ENCODE results near the gene KIAA1328. TPM values are rescaled to one million over a fixed set of nuclear protein-coding genes. Genes with fewer than 3 reads are reported as not detected.

KIAA1328 gene
- total RNA-seq (10 to 100 TPM; 12.3 to 15.7 TPM), polyA plus RNA-seq (10 to 100 TPM in 1 of 2 donors, 1 to 10 TPM in 1; 6.9 to 13.4 TPM)

DNA sequence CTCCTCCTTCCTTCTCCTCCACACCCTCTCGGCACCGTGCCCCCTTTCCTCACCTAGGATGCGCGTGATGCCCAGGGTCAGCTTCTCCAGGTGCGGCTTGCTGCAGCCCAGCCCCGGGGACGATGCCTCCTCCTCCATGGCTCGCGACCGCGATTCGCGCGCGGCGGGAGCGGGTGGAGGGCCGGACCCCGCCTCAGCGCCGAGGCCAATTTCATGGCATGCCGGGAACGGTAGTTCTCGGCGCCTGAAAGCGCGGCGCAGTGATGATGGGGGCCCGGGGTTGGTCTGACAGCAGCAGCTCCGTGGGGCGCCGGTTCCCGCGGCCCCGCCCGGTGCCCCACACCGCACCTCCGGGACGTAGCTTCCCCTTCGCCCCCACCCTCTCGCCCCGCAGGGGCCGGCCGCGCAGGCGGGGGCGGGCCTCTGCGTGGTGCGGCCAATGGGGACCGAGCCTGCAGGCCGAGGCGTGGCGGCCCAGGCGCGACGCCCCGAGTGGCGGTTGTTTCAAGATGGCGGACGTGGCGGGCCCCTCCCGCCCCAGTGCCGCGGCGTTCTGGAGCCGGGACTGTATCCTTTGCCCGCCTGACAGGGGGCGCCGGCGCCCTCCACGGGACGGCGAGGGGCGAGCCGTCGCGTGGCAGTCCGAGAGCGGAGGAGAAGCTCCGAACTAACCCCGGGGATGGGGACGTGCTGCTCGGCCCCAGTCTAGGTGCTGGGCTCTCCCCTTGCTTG lies at the start of gene KIAA1328, which contains the start of gene TPGS2:
Gene KIAA1328 (plus strand): TSS at position 498 of the 732 bp plus-strand sequence. CDS start 12 bp downstream, at position 510.
Gene TPGS2 (minus strand): TSS at position 373 of the 732 bp plus-strand sequence. CDS start 235 bp downstream, at position 138.
- no peaks in the 10 kb centered on the region for H3K27me3 ChIP-seq (ENCODE audit: insufficient read depth, low read length)
- H3K4me1 ChIP-seq (ENCODE audit: insufficient read depth, low read length), result peaks cover 26% of the 10 kb centered on the region
- H3K36me3 ChIP-seq (ENCODE audit: insufficient read depth, low read length), result no peaks in the 10 kb centered on the region
- Mint-ChIP-seq H3K4me3 (peak within 1 kb of the TSS; percentile 84 to 97 (median 90)), H3K4me1 (peaks cover 22 to 55% (median 36%) of the 10 kb centered on the region in 4 donors), H3K36me3 (peaks cover 0 to 11% of the 10 kb centered on the region in 2 donors), H3K9me3 (no peaks in the 10 kb centered on the region), H3K27me3 (no peaks in the 10 kb centered on the region), H3K27ac (peak within 1 kb of the TSS; percentile 80 to 96 (median 94))
- peak within 1 kb of the TSS; percentile 82 for H3K27ac ChIP-seq (ENCODE audit: low read depth, low read length)
- intact Hi-C loops (cut with micrococcal nuclease), result loop anchor here (1.0 to 5.0 kb wide), 4 partner anchors 16 to 856 kb away; partner anchors contain the start of genes ELP2, RMP24, RPRD1A and SLC39A6
- no peaks in the 10 kb centered on the region for H3K9me3 ChIP-seq (ENCODE audit: control insufficient read depth in 1 of 2, low read length in 2 of 2)
- H3K4me3 ChIP-seq (ENCODE audit: low read length in 2 of 2), result peak within 1 kb of the TSS; percentile 94 to 99
- CTCF ChIA-PET (ENCODE audit: partially characterized antibody), result interaction anchor here (0.7 to 4.4 kb wide), 7 partner anchors 10 to 1801 kb away, joined by 3 to 22 read pairs (median 5); no protein-coding TSS in a partner anchor
- POLR2A ChIA-PET (ENCODE audit: partially characterized antibody), result interaction anchor here (0.7 to 1.8 kb wide), 10 partner anchors 10 to 1539 kb away, joined by 3 to 12 read pairs (median 4); partner anchors contain the start of genes INO80C, RMP24, SLC39A6 and ZSCAN30
- DNase-seq, result peak; percentile 85 to 91 (median 90)

GRCh38 chr18:36780748-36781147 lies 48.2 kb upstream of the KIAA1328 start:
- no peak overlapping the region for H3K4me3 ChIP-seq (ENCODE audit: low read length in 2 of 2)
- H3K27ac Mint-ChIP-seq, result no peak overlapping the region
- no peaks in the 10 kb centered on the region for H3K4me1 ChIP-seq (ENCODE audit: insufficient read depth, low read length)
- intact Hi-C loops (cut with micrococcal nuclease), result no loop called here
- peaks cover 14 to 20% of the 10 kb centered on the region in 2 donors for H3K36me3 Mint-ChIP-seq
- H3K9me3 ChIP-seq (ENCODE audit: control insufficient read depth in 1 of 2, low read length in 2 of 2), result no peaks in the 10 kb centered on the region
- POLR2A ChIA-PET (ENCODE audit: partially characterized antibody), result no interaction called here
- H3K27me3 ChIP-seq (ENCODE audit: insufficient read depth, low read length), result no peaks in the 10 kb centered on the region
- H3K36me3 ChIP-seq (ENCODE audit: insufficient read depth, low read length), result no peaks in the 10 kb centered on the region
- CTCF ChIA-PET (ENCODE audit: partially characterized antibody), result no interaction called here
- H3K9me3 Mint-ChIP-seq, result no peaks in the 10 kb centered on the region
- no peak overlapping the region for H3K4me3 Mint-ChIP-seq
- H3K27me3 Mint-ChIP-seq, result no peaks in the 10 kb centered on the region
- peaks cover 0 to 5% (median 0%) of the 10 kb centered on the region in 4 donors for H3K4me1 Mint-ChIP-seq
- DNase-seq, result no peak
- H3K27ac ChIP-seq (ENCODE audit: low read depth, low read length), result no peak overlapping the region

DNA sequence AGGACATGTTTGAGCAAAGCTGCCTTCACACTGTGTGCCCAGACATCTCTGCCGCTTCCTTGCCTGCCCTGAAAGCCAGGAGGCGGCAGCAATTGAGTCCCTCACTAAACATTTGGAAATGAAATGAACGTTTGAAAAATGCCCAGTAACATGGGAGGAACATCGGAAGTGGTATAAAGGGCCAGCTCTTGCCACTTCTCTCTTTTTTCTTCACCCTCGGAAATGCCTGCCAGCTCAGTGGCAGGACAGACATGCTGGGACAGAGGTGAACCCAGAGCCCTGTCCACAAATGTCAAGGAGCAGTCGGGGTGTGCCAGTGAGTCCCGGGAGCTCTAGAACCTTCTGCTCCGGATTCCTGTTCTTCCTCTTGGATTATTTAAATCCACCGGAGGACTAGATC lies 46.2 kb upstream of the KIAA1328 start:
- ChIA-PET CTCF (ENCODE audit: partially characterized antibody) (no interaction called here), POLR2A (ENCODE audit: partially characterized antibody) (no interaction called here)
- intact Hi-C loops (cut with micrococcal nuclease), result no loop called here
- Mint-ChIP-seq H3K36me3 (peaks cover 26 to 28% of the 10 kb centered on the region in 2 donors), H3K27me3 (no peaks in the 10 kb centered on the region), H3K9me3 (no peaks in the 10 kb centered on the region), H3K27ac (peak overlapping the region in 2 of 7 donors; percentile 29 to 37), H3K4me1 (peaks cover 0 to 5% (median 0%) of the 10 kb centered on the region in 4 donors), H3K4me3 (no peak overlapping the region)
- Histone ChIP-seq H3K36me3 (ENCODE audit: insufficient read depth, low read length) (no peaks in the 10 kb centered on the region), H3K4me3 (ENCODE audit: low read length in 2 of 2) (no peak overlapping the region), H3K4me1 (ENCODE audit: insufficient read depth, low read length) (no peaks in the 10 kb centered on the region), H3K27me3 (ENCODE audit: insufficient read depth, low read length) (no peaks in the 10 kb centered on the region), H3K9me3 (ENCODE audit: control insufficient read depth in 1 of 2, low read length in 2 of 2) (no peaks in the 10 kb centered on the region), H3K27ac (ENCODE audit: low read depth, low read length) (no peak overlapping the region)
- no peak for DNase-seq

DNA sequence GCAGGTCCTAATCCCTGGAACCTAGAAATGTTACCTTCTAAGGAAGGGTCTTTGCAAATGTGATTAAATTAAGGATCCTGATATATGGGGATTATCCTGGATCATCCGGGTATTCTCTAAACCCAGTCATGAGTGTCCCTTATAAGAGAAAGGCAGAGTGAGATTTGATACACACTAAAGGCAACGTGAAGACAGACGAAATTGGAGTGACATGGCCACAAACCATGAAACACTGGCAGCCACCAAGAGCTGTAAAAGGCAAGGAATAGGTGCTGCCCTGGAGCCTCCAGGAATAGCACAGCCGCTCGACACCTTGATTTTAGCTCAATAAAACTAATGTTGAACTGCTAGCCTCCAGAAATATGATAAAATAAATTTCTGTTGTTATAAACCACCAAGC lies 45.1 kb upstream of the KIAA1328 start:
- intact Hi-C loops (cut with micrococcal nuclease), result no loop called here
- Mint-ChIP-seq H3K27me3 (no peaks in the 10 kb centered on the region), H3K36me3 (peaks cover 30% of the 10 kb centered on the region in 2 donors), H3K27ac (no peak overlapping the region), H3K4me3 (no peak overlapping the region), H3K9me3 (no peaks in the 10 kb centered on the region), H3K4me1 (peaks cover 0 to 4% (median 0%) of the 10 kb centered on the region in 4 donors)
- H3K36me3 ChIP-seq (ENCODE audit: insufficient read depth, low read length), result no peaks in the 10 kb centered on the region
- H3K4me3 ChIP-seq (ENCODE audit: low read length in 2 of 2), result no peak overlapping the region
- ChIA-PET POLR2A (ENCODE audit: partially characterized antibody) (no interaction called here), CTCF (ENCODE audit: partially characterized antibody) (no interaction called here)
- no peak for DNase-seq
- no peak overlapping the region for H3K27ac ChIP-seq (ENCODE audit: low read depth, low read length)
- no peaks in the 10 kb centered on the region for H3K4me1 ChIP-seq (ENCODE audit: insufficient read depth, low read length)
- no peaks in the 10 kb centered on the region for H3K9me3 ChIP-seq (ENCODE audit: control insufficient read depth in 1 of 2, low read length in 2 of 2)
- no peaks in the 10 kb centered on the region for H3K27me3 ChIP-seq (ENCODE audit: insufficient read depth, low read length)

DNA sequence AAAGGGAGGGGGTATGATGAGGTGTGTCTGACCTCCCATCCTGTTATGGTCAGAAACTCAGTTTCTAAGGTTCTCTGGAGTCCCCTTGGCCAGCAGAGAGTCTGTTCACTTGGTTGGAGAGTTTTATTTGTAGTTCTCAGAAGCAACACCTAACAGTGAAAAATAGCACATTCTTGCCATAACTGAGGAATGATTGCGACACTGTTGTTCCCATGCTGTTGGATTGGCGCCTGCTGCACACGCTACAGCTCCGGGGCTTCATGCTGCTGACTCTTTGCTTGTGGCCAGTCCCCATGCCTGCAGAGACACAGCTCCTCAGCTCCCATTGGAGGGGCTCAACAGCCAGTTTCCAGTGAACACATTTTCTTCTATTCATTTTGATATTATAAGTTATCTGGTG lies 42.2 kb upstream of the KIAA1328 start:
- Mint-ChIP-seq H3K36me3 (peaks cover 44 to 51% of the 10 kb centered on the region in 2 donors), H3K27ac (no peak overlapping the region), H3K9me3 (no peaks in the 10 kb centered on the region), H3K4me1 (no peaks in the 10 kb centered on the region), H3K27me3 (no peaks in the 10 kb centered on the region), H3K4me3 (no peak overlapping the region)
- H3K4me3 ChIP-seq (ENCODE audit: low read length in 2 of 2), result no peak overlapping the region
- ChIA-PET POLR2A (ENCODE audit: partially characterized antibody) (no interaction called here), CTCF (ENCODE audit: partially characterized antibody) (no interaction called here)
- intact Hi-C loops (cut with micrococcal nuclease), result no loop called here
- no peaks in the 10 kb centered on the region for H3K27me3 ChIP-seq (ENCODE audit: insufficient read depth, low read length)
- peaks cover 5% of the 10 kb centered on the region for H3K36me3 ChIP-seq (ENCODE audit: insufficient read depth, low read length)
- no peaks in the 10 kb centered on the region for H3K4me1 ChIP-seq (ENCODE audit: insufficient read depth, low read length)
- no peaks in the 10 kb centered on the region for H3K9me3 ChIP-seq (ENCODE audit: control insufficient read depth in 1 of 2, low read length in 2 of 2)
- no peak overlapping the region for H3K27ac ChIP-seq (ENCODE audit: low read depth, low read length)
- no peak for DNase-seq

DNA sequence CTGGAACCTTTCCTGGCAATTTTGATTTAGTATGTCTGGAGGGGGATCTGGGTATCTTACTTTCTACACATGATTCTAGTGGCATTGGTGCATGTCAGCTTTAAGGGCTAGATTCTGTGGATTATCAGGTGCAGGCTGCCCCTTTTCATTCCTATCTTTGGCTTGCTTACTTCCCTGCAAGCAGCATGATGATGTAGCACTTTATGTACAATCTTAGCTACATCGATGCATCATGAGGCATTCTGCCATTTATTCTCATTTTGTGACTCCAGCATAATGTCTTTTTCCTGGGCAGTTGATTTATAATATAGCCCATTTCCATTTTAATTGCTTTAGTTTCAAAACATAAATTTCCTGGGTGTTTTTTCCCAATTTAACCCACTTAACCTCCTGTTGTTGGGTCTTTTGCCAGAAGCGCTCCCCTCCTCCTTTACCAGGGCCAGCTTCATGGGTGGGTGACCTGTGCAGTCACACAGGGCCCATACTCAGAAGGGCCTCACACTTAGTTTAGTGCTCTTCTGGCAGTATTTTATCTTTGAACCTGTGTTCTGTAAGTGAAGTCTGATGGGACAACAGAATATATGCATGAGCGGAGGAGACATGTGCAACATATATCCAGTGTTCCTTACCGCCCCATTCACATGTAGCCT lies 36.2 kb upstream of the KIAA1328 start:
- Mint-ChIP-seq H3K4me1 (no peaks in the 10 kb centered on the region), H3K27me3 (no peaks in the 10 kb centered on the region), H3K9me3 (no peaks in the 10 kb centered on the region), H3K4me3 (no peak overlapping the region), H3K27ac (no peak overlapping the region), H3K36me3 (peaks cover 78 to 81% of the 10 kb centered on the region in 2 donors)
- Histone ChIP-seq H3K4me3 (ENCODE audit: low read length in 2 of 2) (no peak overlapping the region), H3K36me3 (ENCODE audit: insufficient read depth, low read length) (peaks cover 17% of the 10 kb centered on the region), H3K9me3 (ENCODE audit: control insufficient read depth in 1 of 2, low read length in 2 of 2) (no peaks in the 10 kb centered on the region), H3K27ac (ENCODE audit: low read depth, low read length) (no peak overlapping the region), H3K4me1 (ENCODE audit: insufficient read depth, low read length) (no peaks in the 10 kb centered on the region), H3K27me3 (ENCODE audit: insufficient read depth, low read length) (no peaks in the 10 kb centered on the region)
- intact Hi-C loops (cut with micrococcal nuclease), result no loop called here
- DNase-seq, result no peak
- ChIA-PET POLR2A (ENCODE audit: partially characterized antibody) (no interaction called here), CTCF (ENCODE audit: partially characterized antibody) (interaction anchor here (1.2 kb wide), 1 partner anchor 15 kb away, joined by 3 read pairs; no protein-coding TSS in a partner anchor)
